ENCODE measurements around the gene PTCH2. TPM values are rescaled to one million over a fixed set of nuclear protein-coding genes. Genes with fewer than 3 reads are reported as not detected.

Gene PTCH2
- total RNA-seq, 1 donor from 2014 or later, result 20.3 TPM

- Mint-ChIP-seq H3K36me3 (ENCODE audit: unreplicated experiment) (no peaks in the 10 kb centered on the region), H3K9me3 (ENCODE audit: unreplicated experiment) (peaks cover 2% of the 10 kb centered on the region), H3K27me3 (ENCODE audit: unreplicated experiment) (no peaks in the 10 kb centered on the region), H3K4me1 (ENCODE audit: low read depth, unreplicated experiment) (peaks cover 14% of the 10 kb centered on the region), H3K4me3 (ENCODE audit: unreplicated experiment) (peak overlapping the region; percentile 94), H3K27ac (ENCODE audit: unreplicated experiment) (no peak overlapping the region)
- no peak for TF ChIP-seq CTCF (IDR thresholded peaks at IDR 0.05; ENCODE audit: partially characterized antibody, unreplicated experiment)
- no peak for DNase-seq
These were observed 65.0 kb downstream of the PTCH2 start for GRCh38 chr1:44777969-44778635.

DNA sequence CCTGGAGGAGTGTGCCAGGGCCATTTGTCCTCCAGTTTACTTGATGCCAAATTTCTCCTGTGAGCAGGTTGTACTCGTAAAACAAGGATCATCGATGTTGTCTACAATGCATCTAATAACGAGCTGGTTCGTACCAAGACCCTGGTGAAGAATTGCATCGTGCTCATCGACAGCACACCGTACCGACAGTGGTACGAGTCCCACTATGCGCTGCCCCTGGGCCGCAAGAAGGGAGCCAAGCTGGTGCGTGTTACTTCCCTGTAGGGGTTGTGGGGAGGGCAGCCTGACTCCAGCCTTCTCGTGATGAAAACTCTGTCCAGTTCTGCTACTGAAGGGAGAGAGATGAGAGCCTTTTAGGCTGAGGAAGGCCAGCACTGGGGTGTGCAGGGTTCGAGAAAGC, 65.5 kb downstream of the PTCH2 start:
- no peak for TF ChIP-seq CTCF (IDR thresholded peaks at IDR 0.05; ENCODE audit: partially characterized antibody, unreplicated experiment)

DNA sequence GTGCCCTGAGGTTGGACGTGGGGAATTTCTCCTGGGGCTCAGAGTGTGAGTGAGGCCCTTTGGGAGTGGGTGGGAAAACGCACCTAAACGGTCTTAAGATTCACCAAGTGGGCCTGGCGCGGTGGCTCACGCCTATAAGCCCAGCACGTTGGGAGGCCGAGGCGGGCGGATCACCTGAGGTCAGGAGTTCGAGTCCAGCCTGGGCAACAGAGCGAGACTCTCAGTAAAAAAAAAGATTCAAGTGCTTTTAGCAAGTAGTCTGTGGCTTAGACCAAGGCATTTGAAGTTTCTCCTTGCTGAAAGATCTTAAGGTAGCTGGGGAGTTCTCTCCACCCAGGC, 66.4 kb downstream of the PTCH2 start:
- Mint-ChIP-seq H3K27ac (ENCODE audit: unreplicated experiment) (peak overlapping the region; percentile 84), H3K4me1 (ENCODE audit: low read depth, unreplicated experiment) (peaks cover 14% of the 10 kb centered on the region), H3K9me3 (ENCODE audit: unreplicated experiment) (peaks cover 2% of the 10 kb centered on the region), H3K27me3 (ENCODE audit: unreplicated experiment) (no peaks in the 10 kb centered on the region), H3K4me3 (ENCODE audit: unreplicated experiment) (peak overlapping the region; percentile 94), H3K36me3 (ENCODE audit: unreplicated experiment) (no peaks in the 10 kb centered on the region)
- TF ChIP-seq CTCF (IDR thresholded peaks at IDR 0.05; ENCODE audit: partially characterized antibody, unreplicated experiment), result no peak
- DNase-seq, result no peak

More for the DNA sequence above, 65.5 kb downstream of the PTCH2 start:
- no peaks in the 10 kb centered on the region for H3K36me3 Mint-ChIP-seq (ENCODE audit: unreplicated experiment)
- H3K4me1 Mint-ChIP-seq (ENCODE audit: low read depth, unreplicated experiment), result peaks cover 14% of the 10 kb centered on the region
- no peaks in the 10 kb centered on the region for H3K27me3 Mint-ChIP-seq (ENCODE audit: unreplicated experiment)
- H3K27ac Mint-ChIP-seq (ENCODE audit: unreplicated experiment), result peak overlapping the region; percentile 59
- peaks cover 2% of the 10 kb centered on the region for H3K9me3 Mint-ChIP-seq (ENCODE audit: unreplicated experiment)
- no peak for DNase-seq
- peak overlapping the region; percentile 94 for H3K4me3 Mint-ChIP-seq (ENCODE audit: unreplicated experiment)

DNA sequence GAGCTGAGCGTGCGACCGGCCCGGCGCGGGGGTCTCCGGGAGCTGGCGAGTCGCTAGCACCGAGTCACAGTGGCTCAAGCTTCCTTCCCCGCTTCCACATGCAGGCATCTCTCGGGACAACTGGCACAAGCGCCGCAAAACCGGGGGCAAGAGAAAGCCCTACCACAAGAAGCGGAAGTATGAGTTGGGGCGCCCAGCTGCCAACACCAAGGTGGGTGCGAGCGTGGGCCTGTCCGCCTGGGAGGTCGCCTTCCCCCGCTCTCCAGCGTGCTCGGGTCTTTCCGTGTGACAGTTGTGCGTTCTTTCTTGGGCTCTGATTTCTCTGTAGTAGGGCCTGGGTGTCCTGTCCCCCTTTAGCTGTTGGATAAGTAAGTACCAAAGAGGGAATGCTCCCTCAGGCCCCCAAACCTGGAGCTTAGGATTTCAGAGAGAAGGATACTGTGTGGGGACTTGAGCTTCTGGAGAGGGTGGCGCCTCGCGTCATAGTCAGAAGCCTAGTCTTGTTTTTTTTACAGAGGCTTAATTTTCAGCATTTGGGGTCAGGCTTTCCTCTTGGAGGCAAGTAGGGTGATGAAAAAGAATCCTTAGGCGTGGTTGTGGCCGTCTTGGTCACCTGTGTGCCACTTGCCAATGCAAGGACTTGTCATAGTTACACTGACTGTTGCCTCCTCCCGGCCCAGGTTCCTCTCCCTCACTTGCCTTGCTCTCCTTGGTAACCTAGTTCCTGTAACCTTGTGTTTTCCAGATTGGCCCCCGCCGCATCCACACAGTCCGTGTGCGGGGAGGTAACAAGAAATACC, 66.9 kb downstream of the PTCH2 start:
- Mint-ChIP-seq H3K4me1 (ENCODE audit: low read depth, unreplicated experiment) (peaks cover 14% of the 10 kb centered on the region), H3K36me3 (ENCODE audit: unreplicated experiment) (no peaks in the 10 kb centered on the region), H3K4me3 (ENCODE audit: unreplicated experiment) (peak overlapping the region; percentile 94), H3K9me3 (ENCODE audit: unreplicated experiment) (peaks cover 2% of the 10 kb centered on the region), H3K27me3 (ENCODE audit: unreplicated experiment) (no peaks in the 10 kb centered on the region), H3K27ac (ENCODE audit: unreplicated experiment) (peak overlapping the region; percentile 84)
- no peak for TF ChIP-seq CTCF (IDR thresholded peaks at IDR 0.05; ENCODE audit: partially characterized antibody, unreplicated experiment)
- no peak for DNase-seq
